ENCODE measurements around the gene USP49. TPM values are rescaled to one million over a fixed set of nuclear protein-coding genes. Genes with fewer than 3 reads are reported as not detected.

USP49 gene
- total RNA-seq, 2 experiments from 2014 or later: 9.0 to 17.8 TPM

- intact Hi-C loops (cut with micrococcal nuclease; ENCODE audit: unreplicated experiment): no loop called here
- H3K4me1 ChIP-seq (ENCODE audit: insufficient read depth, low read length, poor library complexity, severe bottlenecking): peaks cover 66% of the 10 kb centered on the region
- CTCF ChIA-PET (ENCODE audit: unreplicated experiment): interaction anchor here (0.6 to 2.5 kb wide), 3 partner anchors 14 to 108 kb away, joined by 3 to 11 read pairs (median 10); partner anchors contain the start of genes BYSL and MED20
- H3K9me2 ChIP-seq (ENCODE audit: insufficient read depth, low read length): no peaks in the 10 kb centered on the region
- POLR2A ChIA-PET: interaction anchor here (1.1 to 2.6 kb wide), 3 partner anchors 19 to 110 kb away, joined by 3 to 8 read pairs (median 4); no protein-coding TSS in a partner anchor
- no peak for DNase-seq (ENCODE audit: low spot score)
- H3K4me2 ChIP-seq (ENCODE audit: low read length): peak overlapping the region; percentile 93
- peak overlapping the region; percentile 82 for H3K27ac ChIP-seq (ENCODE audit: low read depth, low read length, poor library complexity, severe bottlenecking)
- H3K79me2 ChIP-seq (ENCODE audit: insufficient read depth, low read depth, low read length): peaks cover 62% of the 10 kb centered on the region
- H2AFZ ChIP-seq (ENCODE audit: low read length): no peak overlapping the region
- no peak overlapping the region for H3K4me3 ChIP-seq (ENCODE audit: low read depth, low read length, poor library complexity, severe bottlenecking)
- peaks cover 32% of the 10 kb centered on the region for H4K20me1 ChIP-seq (ENCODE audit: insufficient read depth, low read length)
- H3K9me3 ChIP-seq (ENCODE audit: low read length): no peaks in the 10 kb centered on the region
- no peak for TF ChIP-seq EZH2phosphoT487 (IDR thresholded peaks at IDR 0.05; ENCODE audit: borderline replicate concordance, low read depth, low read length)
- TF ChIP-seq CTCF (conservative IDR thresholded peaks at IDR 0.05; ENCODE audit: low read length): no peak
- BruUV-seq (replicated peaks): TSS peak; percentile 67
- peaks cover 100% of the 10 kb centered on the region for H3K36me3 ChIP-seq (ENCODE audit: insufficient read depth, low read length)
These were observed 40.0 kb upstream of the USP49 start for GRCh38 chr6:41935193-41935574.

DNA sequence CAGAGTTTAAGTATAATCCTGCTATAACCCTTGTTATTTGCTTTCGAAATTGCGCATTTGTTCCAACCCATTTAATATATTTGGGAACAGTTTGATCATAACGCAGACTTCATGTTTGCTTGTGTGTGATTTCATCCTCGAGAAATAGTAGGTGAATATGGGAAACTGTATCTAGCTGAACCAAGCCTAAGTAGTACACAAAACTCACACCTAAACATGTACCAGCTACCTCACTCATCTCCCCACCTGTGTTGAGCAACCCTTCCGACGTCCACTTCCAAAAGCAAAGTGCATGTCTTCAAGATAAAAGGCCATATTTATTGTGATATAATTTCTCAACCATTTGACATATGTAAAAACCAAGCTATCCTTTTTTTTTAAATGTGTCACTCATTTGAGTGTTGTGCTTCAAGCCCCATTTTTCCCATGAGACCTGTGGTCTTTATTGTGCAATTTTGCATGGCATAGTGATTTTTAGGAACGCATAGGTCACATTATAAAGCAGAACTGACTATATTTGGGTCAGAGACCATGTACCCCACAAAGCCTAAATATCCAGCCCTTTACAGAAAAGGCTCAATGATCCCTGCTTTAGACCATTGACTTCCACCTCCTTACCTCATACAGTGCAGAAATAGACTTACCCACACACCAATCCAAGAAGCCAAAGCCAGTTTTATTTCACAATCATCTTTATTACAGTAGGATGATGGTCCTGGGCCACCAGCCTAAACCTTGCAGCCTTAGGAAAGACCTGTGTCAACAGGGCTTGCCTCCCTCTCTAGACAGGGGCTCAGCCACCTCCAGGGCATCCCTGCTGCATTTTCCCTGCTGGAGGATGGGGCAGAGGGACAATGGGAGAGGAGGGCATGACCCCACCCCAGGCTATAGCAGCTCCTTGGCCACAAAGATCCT lies 39.4 kb upstream of the USP49 start:
- Histone ChIP-seq H3K36me3 (ENCODE audit: insufficient read depth, low read length) (peaks cover 100% of the 10 kb centered on the region), H4K20me1 (ENCODE audit: insufficient read depth, low read length) (peaks cover 26% of the 10 kb centered on the region; the same call in 1 of the 2 replicates)
- intact Hi-C loops (cut with micrococcal nuclease; ENCODE audit: unreplicated experiment): no loop called here

More for the DNA sequence above, 39.4 kb upstream of the USP49 start:
- CTCF ChIA-PET (ENCODE audit: unreplicated experiment): interaction anchor here (1.5 to 2.5 kb wide), 2 partner anchors 13 to 109 kb away, joined by 4 to 11 read pairs; partner anchors contain the start of genes BYSL and MED20
- peaks cover 55% of the 10 kb centered on the region for H3K79me2 ChIP-seq (ENCODE audit: insufficient read depth, low read depth, low read length)
- TSS peak; percentile 35 for BruUV-seq (replicated peaks)
- H3K4me2 ChIP-seq (ENCODE audit: low read length): peak overlapping the region; percentile 93
- TF ChIP-seq CTCF (conservative IDR thresholded peaks at IDR 0.05; ENCODE audit: low read length) (no peak), EZH2phosphoT487 (IDR thresholded peaks at IDR 0.05; ENCODE audit: borderline replicate concordance, low read depth, low read length) (no peak)
- no peak overlapping the region for H3K4me3 ChIP-seq (ENCODE audit: low read depth, low read length, poor library complexity, severe bottlenecking)
- H3K27ac ChIP-seq (ENCODE audit: low read depth, low read length, poor library complexity, severe bottlenecking): peak overlapping the region; percentile 82
- no peak for DNase-seq (ENCODE audit: low spot score)
- POLR2A ChIA-PET: interaction anchor here (0.8 to 2.0 kb wide), 4 partner anchors 13 to 116 kb away, joined by 3 to 9 read pairs (median 4); partner anchors contain the start of genes BYSL and MED20
- H3K9me3 ChIP-seq (ENCODE audit: low read length): no peaks in the 10 kb centered on the region
- no peak overlapping the region for H2AFZ ChIP-seq (ENCODE audit: low read length)
- H3K4me1 ChIP-seq (ENCODE audit: insufficient read depth, low read length, poor library complexity, severe bottlenecking): peaks cover 62% of the 10 kb centered on the region
- no peaks in the 10 kb centered on the region for H3K9me2 ChIP-seq (ENCODE audit: insufficient read depth, low read length)

All from OCI-LY7 (cell line).